GM12878 (cell line): ENCODE data around the gene PCCA.

Experiments
- BHLHE40 ChIP-seq, 2 experiments: fragments of 450-650 bp in 1 of 2; IDR thresholded peaks; 2 replicates each; pipeline ENCODE4 v1.6.1; 2011 to 2017; ENCODE audit warnings: low read depth in 2 of 2, borderline replicate concordance in 1 of 2, improper control_type of control experiment in 1 of 2, low read length in 1 of 2, mild to moderate bottlenecking in 1 of 2
- CHD1 ChIP-seq: IDR thresholded peaks from 2 replicates; pipeline ENCODE4 v1.6.1; 2012; ENCODE audit warnings: low read depth, low read length, improper control_type of control experiment
- EGR1 ChIP-seq, 2 experiments: IDR thresholded peaks; 1 replicate in 1 of 2; 2 replicates in 1 of 2; pipeline ENCODE4 v1.6.1; 2011 to 2012; ENCODE audit warnings: low read depth in 2 of 2, low read length in 2 of 2, borderline replicate concordance in 1 of 2, mild to moderate bottlenecking in 1 of 2, moderate library complexity in 1 of 2
- EZH2 ChIP-seq: IDR thresholded peaks from 2 replicates; pipeline ENCODE4 v1.6.1; 2012; ENCODE audit warnings: low read depth, mild to moderate bottlenecking, control low read depth, inconsistent platforms, low read length, borderline replicate concordance; ENCODE audit not compliant: control insufficient read depth
- FOXK2 ChIP-seq: fragments of 450-650 bp; IDR thresholded peaks from 2 replicates; pipeline ENCODE4 v1.6.1; 2017; ENCODE audit warnings: mild to moderate bottlenecking, moderate library complexity
- HDAC2 ChIP-seq: fragments of 200-600 bp; sonication (generic); IDR thresholded peaks from 2 replicates; pipeline ENCODE4 v1.6.1; 2017
- MAX ChIP-seq: IDR thresholded peaks from 2 replicates; pipeline ENCODE4 v1.6.1; 2012; ENCODE audit warnings: low read depth, low read length, improper control_type of control experiment
- NFIC ChIP-seq: IDR thresholded peaks from 2 replicates; pipeline ENCODE4 v1.6.1; 2012; ENCODE audit warnings: low read depth, mild to moderate bottlenecking, inconsistent platforms, low read length, moderate library complexity
- POLR2A ChIP-seq: IDR thresholded peaks from 2 replicates; pipeline ENCODE4 v1.6.1; 2011; ENCODE audit warnings: low read depth, mild to moderate bottlenecking, low read length
- POLR2AphosphoS5 ChIP-seq: IDR thresholded peaks from 2 replicates; pipeline ENCODE4 v1.6.1; 2011; ENCODE audit warnings: mild to moderate bottlenecking, low read length, inconsistent platforms
- ZNF207 ChIP-seq: fragments of 450-650 bp; IDR thresholded peaks from 2 replicates; pipeline ENCODE4 v1.6.1; 2014; ENCODE audit warnings: antibody characterized with exemption, mild to moderate bottlenecking, borderline replicate concordance
- ZNF24 ChIP-seq: fragments of 450-650 bp; IDR thresholded peaks from 2 replicates; pipeline ENCODE4 v1.6.1; 2017; ENCODE audit warnings: antibody characterized with exemption, mild to moderate bottlenecking
- TF ChIP-seq, protein P1 (sequence below), 3 experiments: IDR thresholded peaks in 2 of 3; conservative IDR thresholded peaks in 1 of 3; 2 replicates each; pipeline ENCODE4 v1.5.1; 2011; ENCODE audit warnings: low read depth in 3 of 3, low read length in 3 of 3, mild to moderate bottlenecking in 3 of 3, control low read depth in 2 of 3, moderate library complexity in 2 of 3, inconsistent platforms in 1 of 3, mixed read lengths in 1 of 3; ENCODE audit not compliant: control insufficient read depth in 2 of 3, insufficient read depth in 1 of 3; ENCODE audit errors: extremely low read depth in 1 of 3

DNA sequence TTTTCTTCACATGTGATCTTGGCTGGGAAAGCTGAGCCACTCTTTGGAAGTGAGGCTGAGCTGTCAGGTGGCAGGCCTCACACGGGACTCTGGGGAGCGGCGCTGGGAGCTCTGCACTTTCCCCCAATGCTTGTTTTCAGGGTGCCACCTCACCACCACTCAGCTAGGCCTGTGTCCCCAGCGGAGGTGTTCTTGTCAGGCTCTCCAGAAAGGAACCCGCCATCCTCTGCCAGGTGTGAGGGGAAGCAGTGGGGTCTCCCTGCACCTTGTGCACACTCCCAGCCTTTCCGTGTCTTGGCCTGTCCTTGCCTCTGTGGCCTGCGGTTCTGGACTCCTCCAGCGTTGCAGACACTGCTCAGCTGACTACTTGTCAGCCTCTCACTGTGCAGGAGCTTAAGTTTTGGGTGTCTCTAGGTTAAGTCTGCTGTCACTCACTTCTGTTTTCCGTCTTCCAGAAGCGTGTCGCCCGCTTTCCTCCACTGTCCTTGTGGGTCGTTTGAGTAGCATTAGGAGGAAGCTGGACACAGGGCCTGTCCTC lies 447.8 kb downstream of the PCCA start:
- no peak for TF ChIP-seq HDAC2
- TF ChIP-seq, protein P1, sequence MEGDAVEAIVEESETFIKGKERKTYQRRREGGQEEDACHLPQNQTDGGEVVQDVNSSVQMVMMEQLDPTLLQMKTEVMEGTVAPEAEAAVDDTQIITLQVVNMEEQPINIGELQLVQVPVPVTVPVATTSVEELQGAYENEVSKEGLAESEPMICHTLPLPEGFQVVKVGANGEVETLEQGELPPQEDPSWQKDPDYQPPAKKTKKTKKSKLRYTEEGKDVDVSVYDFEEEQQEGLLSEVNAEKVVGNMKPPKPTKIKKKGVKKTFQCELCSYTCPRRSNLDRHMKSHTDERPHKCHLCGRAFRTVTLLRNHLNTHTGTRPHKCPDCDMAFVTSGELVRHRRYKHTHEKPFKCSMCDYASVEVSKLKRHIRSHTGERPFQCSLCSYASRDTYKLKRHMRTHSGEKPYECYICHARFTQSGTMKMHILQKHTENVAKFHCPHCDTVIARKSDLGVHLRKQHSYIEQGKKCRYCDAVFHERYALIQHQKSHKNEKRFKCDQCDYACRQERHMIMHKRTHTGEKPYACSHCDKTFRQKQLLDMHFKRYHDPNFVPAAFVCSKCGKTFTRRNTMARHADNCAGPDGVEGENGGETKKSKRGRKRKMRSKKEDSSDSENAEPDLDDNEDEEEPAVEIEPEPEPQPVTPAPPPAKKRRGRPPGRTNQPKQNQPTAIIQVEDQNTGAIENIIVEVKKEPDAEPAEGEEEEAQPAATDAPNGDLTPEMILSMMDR (IDR thresholded peaks at IDR 0.05 in 2 of 3, conservative IDR thresholded peaks at IDR 0.05 in 1 of 3; ENCODE audit: control insufficient read depth in 2 of 3, extremely low read depth in 1 of 3, insufficient read depth in 1 of 3, low read depth in 3 of 3, low read length in 3 of 3): no peak
- no peak for TF ChIP-seq POLR2A
- TF ChIP-seq FOXK2: no peak
- no peak for TF ChIP-seq ZNF24
- no peak for TF ChIP-seq MAX
- TF ChIP-seq EZH2: no peak
- no peak for TF ChIP-seq ZNF207
- TF ChIP-seq NFIC: no peak
- TF ChIP-seq CHD1: no peak
- no peak for TF ChIP-seq EGR1 (IDR thresholded peaks at IDR 0.05; ENCODE audit: borderline replicate concordance in 1 of 2, low read depth in 2 of 2, low read length in 2 of 2)
- TF ChIP-seq BHLHE40 (IDR thresholded peaks at IDR 0.05; ENCODE audit: borderline replicate concordance in 1 of 2, low read depth in 2 of 2, low read length in 1 of 2): no peak
- TF ChIP-seq POLR2AphosphoS5: no peak
